OCI-LY3 (cell line): Measurements from ENCODE around the gene PPP2R5C.

Experiments
- H2AFZ ChIP-seq: fragments of 200-600, 300-600 bp; shearing (Covaris generic); 2 replicates; pipeline ENCODE4 v1.6.0; 2014; ENCODE audit warnings: antibody characterized with exemption, low read depth, low read length
- H3K27ac ChIP-seq: fragments of 200-600, 300-600 bp; sonication (generic); 2 replicates; pipeline ENCODE4 v1.5.1; 2014; ENCODE audit warnings: mild to moderate bottlenecking, low read length, moderate library complexity, mixed read lengths
- H3K27me3 ChIP-seq: fragments of 200-600, 300-600 bp; sonication (generic); 2 replicates; pipeline ENCODE4 v1.6.1; 2014; ENCODE audit warnings: low read depth, low read length, mixed read lengths
- H3K36me3 ChIP-seq: fragments of 200-600, 300-600 bp; sonication (generic); replicated peaks from 2 replicates; pipeline ENCODE3; 2014; ENCODE audit warnings: low read depth, low read length, mixed read lengths
- H3K4me1 ChIP-seq: fragments of 300-600, 200-600 bp; sonication (generic); 2 replicates; pipeline ENCODE4 v1.6.1; 2014; ENCODE audit warnings: low read length, mixed read lengths
- H3K4me2 ChIP-seq: fragments of 200-600, 300-600 bp; sonication (generic); 2 replicates; pipeline ENCODE4 v1.6.1; 2014; ENCODE audit warnings: low read length, mixed read lengths
- H3K4me3 ChIP-seq: fragments of 300-600, 200-600 bp; sonication (generic); 2 replicates; pipeline ENCODE4 v1.5.1; 2014; ENCODE audit warnings: antibody characterized with exemption, mild to moderate bottlenecking, low read length, moderate library complexity
- H3K79me2 ChIP-seq: fragments of 300-600, 200-600 bp; shearing (Covaris generic); 2 replicates; pipeline ENCODE4 v1.6.1; 2014; ENCODE audit warnings: mild to moderate bottlenecking, low read length, mixed read lengths
- H3K9ac ChIP-seq: fragments of 300-600, 200-600 bp; shearing (Covaris generic); 2 replicates; pipeline ENCODE4 v1.6.0; 2014; ENCODE audit warnings: mild to moderate bottlenecking, low read length, moderate library complexity
- H3K9me3 ChIP-seq: fragments of 200-600, 300-600 bp; shearing (Covaris generic); 2 replicates; pipeline ENCODE4 v1.6.1; 2014; ENCODE audit warnings: low read length, mixed read lengths; ENCODE audit not compliant: insufficient read depth
- H4K20me1 ChIP-seq: fragments of 200-600, 300-600 bp; sonication (generic); 2 replicates; pipeline ENCODE4 v1.6.1; 2016; ENCODE audit warnings: low read length, mixed read lengths; ENCODE audit not compliant: insufficient read depth
- CTCF ChIP-seq: fragments of 200-600, 300-600 bp; sonication (generic); IDR thresholded peaks from 2 replicates; pipeline ENCODE4 v1.5.1; 2014; ENCODE audit warnings: antibody characterized with exemption, low read length, low read depth
- EZH2phosphoT487 ChIP-seq: fragments of 200-600 bp; shearing (Covaris generic); IDR thresholded peaks from 2 replicates; pipeline ENCODE4 v1.6.1; 2018; ENCODE audit warnings: antibody characterized with exemption, mixed run types, low read depth

Gene PPP2R5C

GRCh38 chr14:101772770-101773169 is 11.3 kb downstream of the PPP2R5C start:
- Histone ChIP-seq H3K4me3 (no peak overlapping the region), H3K79me2 (no peaks in the 10 kb centered on the region), H2AFZ (no peak overlapping the region), H3K9ac (no peak overlapping the region), H3K27me3 (no peaks in the 10 kb centered on the region), H3K27ac (no peak overlapping the region), H3K36me3 (no peaks in the 10 kb centered on the region), H3K9me3 (peaks cover 4% of the 10 kb centered on the region; the same call in 1 of the 2 replicates), H3K4me2 (no peak overlapping the region), H3K4me1 (peaks cover 29% of the 10 kb centered on the region), H4K20me1 (no peaks in the 10 kb centered on the region)
- TF ChIP-seq EZH2phosphoT487: no peak
- no peak for TF ChIP-seq CTCF

GRCh38 chr14:101773378-101773777 is 11.9 kb downstream of the PPP2R5C start:
- Histone ChIP-seq H3K9ac (no peak overlapping the region), H3K4me3 (no peak overlapping the region), H3K27me3 (no peaks in the 10 kb centered on the region), H3K27ac (no peak overlapping the region), H4K20me1 (no peaks in the 10 kb centered on the region), H3K9me3 (peaks cover 4% of the 10 kb centered on the region; the same call in 1 of the 2 replicates), H3K4me2 (no peak overlapping the region), H2AFZ (no peak overlapping the region), H3K4me1 (peaks cover 29% of the 10 kb centered on the region), H3K36me3 (no peaks in the 10 kb centered on the region), H3K79me2 (no peaks in the 10 kb centered on the region)
- no peak for TF ChIP-seq CTCF

- no peak overlapping the region for H3K27ac ChIP-seq
- no peaks in the 10 kb centered on the region for H3K27me3 ChIP-seq
- no peaks in the 10 kb centered on the region for H3K36me3 ChIP-seq
- peaks cover 4% of the 10 kb centered on the region; the same call in 1 of the 2 replicates for H3K9me3 ChIP-seq
- H3K9ac ChIP-seq: no peak overlapping the region
- H3K4me2 ChIP-seq: peak overlapping the region; percentile 38
- H3K79me2 ChIP-seq: no peaks in the 10 kb centered on the region
- TF ChIP-seq CTCF: no peak
- TF ChIP-seq EZH2phosphoT487: no peak
- H3K4me1 ChIP-seq: peaks cover 29% of the 10 kb centered on the region
- H2AFZ ChIP-seq: no peak overlapping the region
- H4K20me1 ChIP-seq: no peaks in the 10 kb centered on the region
- no peak overlapping the region for H3K4me3 ChIP-seq
Measured at GRCh38 chr14:101774006-101774795, 12.7 kb downstream of the PPP2R5C start.

GRCh38 chr14:101774814-101775213 is 13.3 kb downstream of the PPP2R5C start:
- Histone ChIP-seq H3K27me3 (peaks cover 4% of the 10 kb centered on the region; the same call in 1 of the 2 replicates), H3K9me3 (peaks cover 4% of the 10 kb centered on the region; the same call in 1 of the 2 replicates), H3K79me2 (no peaks in the 10 kb centered on the region), H3K9ac (no peak overlapping the region), H3K4me2 (peak overlapping the region; percentile 38), H3K27ac (no peak overlapping the region), H4K20me1 (peaks cover 1% of the 10 kb centered on the region; the same call in 1 of the 2 replicates), H3K36me3 (no peaks in the 10 kb centered on the region), H2AFZ (no peak overlapping the region), H3K4me3 (no peak overlapping the region), H3K4me1 (peaks cover 29% of the 10 kb centered on the region)
- TF ChIP-seq EZH2phosphoT487 (no peak), CTCF (no peak)
